GM21737 (cell line): ENCODE results near the gene CEMIP2.

Source experiments
- ATAC-seq: cut with Tn5 transposase; IDR thresholded peaks from one replicate; pipeline ENCODE4 v1.9.1; 2021; ENCODE audit warnings: mild to moderate bottlenecking, moderate library complexity; ENCODE audit not compliant: unreplicated experiment

CEMIP2 gene

GRCh38 chr9:71770170-71770569 lies 1.9 kb upstream of the CEMIP2 start:
- no peak for ATAC-seq

DNA sequence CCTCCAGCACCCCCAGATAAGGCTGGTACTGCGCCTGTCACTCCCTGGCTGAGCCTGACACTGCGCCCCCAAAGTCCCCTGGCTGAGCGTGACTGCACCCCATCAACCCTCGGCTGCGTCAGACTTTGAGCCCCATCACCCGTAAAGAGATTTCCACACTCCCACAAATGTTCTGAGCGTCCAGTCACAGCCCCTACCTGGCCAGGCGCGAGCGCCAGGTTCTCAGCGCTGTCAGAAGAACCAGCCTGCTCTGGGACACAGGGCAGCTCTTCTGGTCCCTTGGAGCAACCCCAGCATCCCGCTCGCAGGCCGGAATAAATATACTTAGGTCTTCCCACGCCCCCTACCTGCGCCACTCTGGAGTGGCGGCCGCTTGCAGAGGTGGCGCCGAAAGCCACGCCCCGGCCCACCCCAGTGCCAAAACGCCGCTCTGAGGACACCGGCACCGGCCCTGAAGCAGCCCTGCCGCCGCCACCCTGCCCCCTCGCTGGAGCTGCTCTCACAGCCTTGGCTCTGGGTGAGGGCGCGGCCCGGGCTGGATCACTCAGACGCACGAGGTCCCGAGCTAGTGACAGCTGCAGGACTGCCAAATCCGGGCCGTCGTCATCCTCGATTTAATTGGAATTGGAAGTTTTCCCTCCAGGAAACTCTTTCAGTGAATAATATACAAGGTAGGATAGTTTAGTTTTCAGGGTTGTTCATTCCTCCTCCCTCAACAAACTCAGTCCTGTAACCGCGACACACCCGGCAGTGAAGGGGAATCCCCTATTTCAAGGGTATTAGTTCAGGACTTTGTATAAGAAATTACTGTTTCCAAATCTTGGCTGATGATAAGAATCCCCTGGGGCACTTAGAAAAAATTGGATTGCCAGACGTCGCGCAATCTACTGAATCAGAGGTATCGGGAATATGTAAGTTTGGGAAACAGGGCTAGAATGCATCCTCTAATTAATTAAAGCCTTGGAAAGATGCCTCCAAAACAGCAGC lies 1.2 kb upstream of the CEMIP2 start:
- peak; percentile 38 for ATAC-seq

GRCh38 chr9:71767776-71768321 lies 464 bp downstream of the CEMIP2 start:
- ATAC-seq = no peak

- no peak for ATAC-seq
Measured at GRCh38 chr9:71767163-71767775, 1.0 kb downstream of the CEMIP2 start.

DNA sequence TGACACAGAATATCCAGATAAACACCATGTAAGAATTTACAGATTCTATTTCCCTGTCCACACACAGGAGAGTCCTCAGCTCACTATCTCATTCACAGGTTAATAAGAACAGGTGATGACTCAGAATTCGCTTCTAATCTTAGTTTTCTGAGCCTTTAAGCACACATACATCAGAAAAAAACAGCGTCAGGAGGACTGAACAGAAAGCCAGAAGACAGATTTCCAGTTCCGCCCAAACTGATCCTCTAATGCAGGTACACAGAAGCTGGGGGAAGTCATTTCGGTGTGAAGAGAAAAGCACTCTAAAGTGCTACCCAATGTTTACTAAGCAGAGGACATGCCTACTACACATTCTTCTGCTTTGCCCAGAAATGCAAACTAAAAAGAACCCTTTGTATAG lies 1.6 kb downstream of the CEMIP2 start:
- ATAC-seq = peak; percentile 18

GRCh38 chr9:71765693-71766092 lies 2.6 kb downstream of the CEMIP2 start:
- no peak for ATAC-seq

GRCh38 chr9:71764891-71765290 lies 3.4 kb downstream of the CEMIP2 start:
- ATAC-seq = no peak

DNA sequence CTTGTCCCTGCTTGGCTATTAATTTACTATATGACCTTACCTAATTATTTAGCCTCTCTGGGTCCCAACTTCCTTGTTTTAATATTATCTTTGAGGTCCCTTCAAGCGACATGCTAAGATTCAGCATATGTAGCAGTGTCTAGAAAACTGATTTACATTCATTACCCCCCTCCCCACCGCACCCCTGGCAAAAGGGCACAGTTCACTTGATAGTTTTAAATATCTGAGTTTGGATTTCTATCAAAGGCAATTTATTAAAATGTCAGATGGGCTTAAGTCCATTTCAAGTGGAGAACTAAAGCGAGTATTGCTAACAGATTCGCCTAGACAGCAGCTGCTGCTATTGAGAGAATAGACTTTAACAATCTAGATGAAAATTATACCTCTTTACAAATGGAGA lies 3.9 kb downstream of the CEMIP2 start:
- ATAC-seq = no peak

DNA sequence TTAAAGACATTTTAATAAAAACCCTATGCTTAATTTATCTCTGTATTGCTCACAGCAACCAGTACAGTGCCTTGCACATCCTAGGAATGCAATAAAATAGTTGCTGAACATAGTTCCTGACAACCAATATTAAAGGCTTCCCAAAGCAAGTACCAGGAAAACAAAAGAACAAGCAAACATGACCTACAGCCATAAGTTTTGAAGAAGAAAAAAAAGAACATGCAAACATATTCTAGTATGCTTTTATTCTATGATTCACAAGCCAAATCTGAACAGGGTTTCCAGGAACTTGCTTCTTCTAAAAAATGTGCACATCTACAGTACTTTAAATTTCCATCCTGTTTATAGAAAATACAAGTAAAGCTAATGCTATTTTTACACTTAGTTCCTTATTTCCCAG lies 4.5 kb downstream of the CEMIP2 start:
- no peak for ATAC-seq

DNA sequence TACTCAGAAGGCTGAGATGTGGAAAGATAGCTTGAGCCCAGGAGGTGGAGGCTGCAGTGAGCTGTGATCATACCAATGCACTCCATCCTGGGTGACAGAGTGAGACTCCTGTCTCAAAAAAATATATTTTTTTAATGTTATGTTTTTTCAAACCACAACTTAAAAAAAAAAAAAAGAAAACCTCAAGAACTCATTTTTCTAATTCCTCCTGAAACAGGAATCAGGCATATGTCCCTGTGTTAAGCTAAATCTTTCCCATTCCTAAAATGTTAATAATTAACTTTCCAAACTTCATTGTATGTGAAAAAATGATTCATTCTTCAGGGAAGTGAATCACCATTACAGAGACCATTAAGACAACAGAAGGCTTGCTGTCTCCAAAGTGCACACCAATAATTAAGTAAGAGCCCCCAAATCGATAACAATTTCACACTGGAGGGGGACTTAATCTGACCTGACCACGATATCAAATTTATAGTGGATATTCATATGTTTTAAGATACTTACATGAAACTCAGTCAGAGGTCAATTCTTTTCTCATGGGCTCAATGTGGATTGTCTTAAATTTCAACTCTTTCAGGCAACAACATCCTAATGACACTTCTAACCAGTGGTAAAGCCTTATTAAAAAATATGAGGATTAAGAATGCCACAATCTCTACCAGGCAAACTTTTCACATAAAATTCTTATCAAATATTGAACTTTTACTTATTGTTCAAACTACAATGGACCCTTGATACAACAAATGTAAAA lies 5.2 kb downstream of the CEMIP2 start:
- no peak for ATAC-seq

GRCh38 chr9:71761938-71762353 lies 6.4 kb downstream of the CEMIP2 start:
- ATAC-seq = no peak

DNA sequence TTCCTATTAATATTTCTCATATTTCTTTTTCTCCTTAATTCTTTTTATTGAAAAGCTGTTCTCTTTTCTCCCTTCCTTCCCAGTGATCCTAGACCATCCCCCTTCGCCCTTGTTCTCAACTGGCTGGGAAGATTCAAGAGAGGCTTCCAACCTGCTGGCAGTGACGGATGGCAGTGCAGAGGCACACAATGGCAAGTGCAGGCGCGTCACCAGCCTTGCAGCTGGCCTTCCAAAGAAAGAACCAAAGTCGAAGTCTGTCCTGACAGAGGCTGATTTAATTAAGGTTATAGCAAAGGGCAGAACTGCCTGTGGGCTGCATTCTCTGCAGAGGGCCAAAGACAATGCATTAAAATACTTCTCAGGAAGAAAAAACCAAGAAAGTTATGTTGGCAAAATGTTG lies 7.4 kb downstream of the CEMIP2 start:
- ATAC-seq = no peak

- no peak for ATAC-seq
Measured at GRCh38 chr9:71758785-71759184, 9.5 kb downstream of the CEMIP2 start.

DNA sequence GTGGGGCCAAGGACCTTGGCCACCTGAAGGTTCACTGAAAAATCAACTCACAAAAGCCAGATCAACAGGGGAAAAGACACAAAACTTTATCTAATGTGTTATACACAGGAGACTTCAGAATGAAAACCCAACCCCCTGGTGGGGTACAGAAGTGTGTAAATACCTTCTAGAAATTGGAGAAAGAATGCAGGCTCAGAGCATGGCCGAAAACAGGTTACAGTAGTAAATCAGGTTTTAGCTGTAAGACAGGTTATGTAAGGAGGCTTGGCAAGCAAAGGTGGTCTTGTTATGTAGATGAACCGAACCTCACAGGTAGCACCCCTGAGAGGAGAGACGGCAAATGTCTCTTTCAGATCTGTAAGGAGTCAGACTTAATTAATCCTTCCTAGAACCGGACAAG lies 10.0 kb downstream of the CEMIP2 start:
- ATAC-seq = no peak

DNA sequence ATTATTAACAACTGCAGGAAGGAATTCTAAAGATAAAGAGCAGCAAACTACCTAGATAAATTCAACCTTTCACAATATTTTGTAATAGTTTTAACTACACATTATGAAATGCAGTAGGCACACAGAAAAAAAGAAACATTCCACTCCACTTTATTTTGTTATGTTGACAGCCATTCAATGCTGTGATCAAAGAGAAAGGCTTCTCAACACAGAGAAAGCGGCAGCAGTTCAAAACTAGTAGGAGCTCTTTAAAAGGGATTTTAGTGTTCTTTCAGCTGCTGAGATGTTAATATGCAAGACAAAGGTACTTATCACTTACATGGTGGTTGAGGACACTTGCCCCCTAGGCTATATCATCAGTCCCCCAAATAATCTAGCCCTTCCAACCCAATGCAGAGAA lies 11.6 kb downstream of the CEMIP2 start:
- ATAC-seq = no peak

DNA sequence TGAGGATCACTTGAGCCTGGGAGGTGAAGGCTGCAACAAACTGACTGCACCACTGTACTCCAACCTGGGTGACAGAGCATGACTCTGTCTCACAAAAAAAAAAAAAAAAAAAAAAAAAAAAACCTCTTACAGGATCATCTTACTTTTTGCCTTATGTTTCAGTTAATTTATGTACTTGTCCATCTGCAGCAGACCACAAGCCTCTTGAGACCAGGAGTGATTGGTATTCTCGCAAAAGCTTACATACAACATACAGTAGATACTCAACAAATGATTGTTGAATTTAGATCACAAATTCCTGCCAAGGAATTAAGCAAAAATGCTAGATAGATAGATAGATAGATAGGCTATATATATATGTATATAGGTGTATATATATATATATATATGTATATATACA lies 12.4 kb downstream of the CEMIP2 start:
- ATAC-seq = no peak

DNA sequence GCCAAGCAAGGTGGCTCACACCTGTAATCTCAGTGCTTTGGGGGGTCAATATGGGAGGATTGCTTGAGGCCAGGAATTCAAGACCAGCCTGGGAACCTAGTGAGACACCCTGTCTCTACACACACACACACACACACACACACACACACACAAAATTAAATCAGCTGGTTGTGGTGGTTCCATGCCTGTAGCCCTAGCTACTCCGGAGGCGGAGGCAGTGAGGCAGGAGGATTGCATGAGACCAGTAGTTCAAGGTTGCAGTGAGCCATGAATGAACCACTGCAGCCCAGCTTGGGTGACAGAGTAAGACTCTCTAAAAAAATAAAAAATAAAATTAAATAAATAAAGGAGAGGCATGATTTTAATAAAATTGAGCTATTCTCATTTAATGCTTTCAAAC lies 13.1 kb downstream of the CEMIP2 start:
- ATAC-seq = no peak

DNA sequence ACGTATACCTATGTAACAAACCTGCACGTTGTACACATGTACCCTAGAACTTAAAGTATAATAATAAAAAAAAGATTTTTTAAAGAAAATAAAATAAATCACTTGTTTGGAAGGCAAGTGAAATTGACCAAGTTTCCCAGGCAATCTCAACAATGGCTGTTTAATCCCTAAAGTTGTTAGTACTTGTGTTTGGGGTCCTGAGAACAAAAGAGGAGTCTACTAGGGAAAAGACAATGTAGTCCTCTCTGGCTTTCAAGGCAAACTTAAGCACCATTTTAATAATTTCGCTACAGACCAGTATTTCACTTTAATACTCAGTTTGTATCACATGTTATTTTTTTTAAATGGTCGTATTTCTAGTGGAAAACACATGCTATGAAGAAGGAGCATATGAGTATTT lies 14.2 kb downstream of the CEMIP2 start:
- ATAC-seq = no peak

DNA sequence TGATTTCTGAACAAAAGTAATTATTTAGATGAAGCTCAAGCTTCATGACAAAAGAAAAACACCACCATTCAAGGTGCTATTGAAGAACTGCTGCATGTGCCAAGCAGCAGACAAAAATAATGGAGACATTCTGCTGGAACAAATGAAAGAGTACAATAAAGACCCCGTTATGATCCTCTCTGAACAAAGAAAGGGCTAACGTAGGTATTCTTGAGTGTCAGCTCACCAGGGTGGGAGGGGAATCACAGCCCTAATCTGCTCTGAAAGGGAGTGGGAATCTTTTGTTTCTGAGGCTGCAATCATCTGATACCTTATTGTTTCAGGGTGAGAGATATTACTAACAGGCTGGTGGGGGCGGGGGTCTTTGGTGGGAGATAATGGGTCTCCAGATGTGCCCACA lies 15.4 kb downstream of the CEMIP2 start:
- ATAC-seq = no peak

- no peak for ATAC-seq
Measured at GRCh38 chr9:71752352-71752751, 16.0 kb downstream of the CEMIP2 start.

- ATAC-seq = no peak
Measured at GRCh38 chr9:71748280-71748743, 20.0 kb downstream of the CEMIP2 start.
